ENCODE results near the gene RPTOR.
"Not testable (repeated sequence)": the region's sequence is repeated elsewhere in the genome, so short reads cannot be mapped to it uniquely, and the experiment has no call there.

RPTOR gene

DNA sequence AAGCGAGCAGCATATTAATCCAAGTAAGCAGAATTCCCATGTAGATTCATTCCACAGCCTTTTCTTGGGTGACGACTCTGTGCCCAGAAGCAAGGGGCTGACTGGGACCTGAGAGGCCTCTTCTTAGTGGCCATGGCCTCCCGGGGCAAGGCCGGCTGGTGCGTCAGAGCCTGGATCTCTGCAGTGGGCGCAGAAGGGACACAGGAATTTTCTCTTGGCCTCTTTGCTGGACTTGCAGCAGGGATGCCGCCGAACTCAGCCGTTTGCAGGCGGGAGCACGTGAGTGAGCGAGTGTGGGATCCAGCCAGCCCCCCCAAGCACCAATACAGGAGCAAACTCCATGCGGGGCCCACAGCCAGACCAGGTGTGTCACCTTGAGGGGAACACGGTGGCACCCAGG, 151.8 kb downstream of the RPTOR start:
- no peak for TF ChIP-seq GATA1 (IDR thresholded peaks at IDR 0.05; ENCODE audit: low read depth, low read length)
- TF ChIP-seq POLR2A (IDR thresholded peaks at IDR 0.05; ENCODE audit: low read length): no peak
- no peak for DNase-seq

DNA sequence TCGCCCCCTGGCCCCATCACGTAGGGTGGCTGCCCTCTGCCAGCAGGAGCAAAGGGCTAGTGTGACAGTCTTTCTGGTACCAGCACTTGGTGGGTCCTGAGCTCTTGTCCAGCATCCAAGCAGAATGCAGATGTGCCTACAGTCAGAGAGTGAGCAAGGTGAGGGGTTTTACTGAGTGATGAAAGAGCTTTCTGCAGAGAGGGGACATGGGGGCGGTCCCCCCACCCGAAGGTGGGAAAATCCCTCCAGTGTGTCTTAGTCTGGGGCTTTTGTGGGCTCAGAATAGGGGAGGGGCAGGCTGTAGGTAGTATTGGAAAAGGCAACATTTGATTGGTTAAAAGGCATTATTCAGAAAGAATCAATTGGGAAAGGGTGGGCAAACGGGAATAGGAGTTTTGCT, 152.3 kb downstream of the RPTOR start:
- no peak for TF ChIP-seq GATA1 (IDR thresholded peaks at IDR 0.05; ENCODE audit: low read depth, low read length)
- TF ChIP-seq POLR2A (IDR thresholded peaks at IDR 0.05; ENCODE audit: low read length): no peak

GRCh38 chr17:80698297-80698696, 153.7 kb downstream of the RPTOR start:
- TF ChIP-seq GATA1 (IDR thresholded peaks at IDR 0.05; ENCODE audit: low read depth, low read length): no peak
- no peak for TF ChIP-seq POLR2A (IDR thresholded peaks at IDR 0.05; ENCODE audit: low read length)
- no peak for DNase-seq

More for the DNA sequence above, 152.3 kb downstream of the RPTOR start:
- no peak for DNase-seq

GRCh38 chr17:80699205-80699604, 154.6 kb downstream of the RPTOR start:
- not testable (repeated sequence) for DNase-seq

- TF ChIP-seq POLR2A (IDR thresholded peaks at IDR 0.05; ENCODE audit: low read length) (no peak), GATA1 (IDR thresholded peaks at IDR 0.05; ENCODE audit: low read depth, low read length) (no peak)
- DNase-seq: no peak
Measured at GRCh38 chr17:80701730-80702129, 157.1 kb downstream of the RPTOR start.

DNA sequence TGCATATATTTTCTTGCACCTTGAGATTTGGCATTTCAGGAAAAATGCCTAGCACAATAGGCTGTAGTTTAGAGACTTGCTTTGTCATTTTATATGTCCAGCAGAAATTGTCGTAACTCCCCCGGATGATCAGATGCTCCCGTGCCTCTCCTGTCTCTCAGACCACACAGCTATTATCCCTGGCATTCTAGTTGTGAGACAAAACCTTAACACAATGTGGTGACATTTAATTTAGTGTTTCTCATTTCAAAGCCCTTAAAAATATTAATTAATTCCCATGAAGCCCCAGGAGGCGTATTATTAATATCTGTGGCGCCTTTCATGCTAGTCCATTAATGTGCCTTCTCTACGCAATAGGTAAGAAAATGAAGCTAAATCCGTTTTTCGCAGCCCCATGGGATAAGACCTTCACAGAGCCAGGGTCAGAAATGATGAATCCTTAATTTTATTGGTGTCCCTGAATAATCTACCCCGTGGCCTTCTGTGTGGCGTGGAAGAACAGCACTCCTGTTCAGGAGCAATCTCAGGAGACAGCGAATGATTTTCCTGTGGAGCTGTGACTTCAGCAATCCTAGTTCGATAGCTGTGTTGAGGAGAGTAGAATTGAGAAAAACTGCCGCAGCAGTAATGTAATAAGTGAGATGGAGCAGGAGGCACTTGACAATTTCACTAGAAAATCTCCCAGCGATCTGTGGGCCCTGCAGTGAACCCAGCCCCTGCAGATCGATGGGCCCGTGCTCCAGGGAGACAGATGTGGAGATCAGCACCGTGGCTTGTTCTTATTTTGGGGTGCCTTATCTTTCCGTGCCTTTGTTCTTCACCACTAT, 157.9 kb downstream of the RPTOR start:
- TF ChIP-seq POLR2A (IDR thresholded peaks at IDR 0.05; ENCODE audit: low read length): no peak
- no peak for TF ChIP-seq GATA1 (IDR thresholded peaks at IDR 0.05; ENCODE audit: low read depth, low read length)
- no peak for DNase-seq

DNA sequence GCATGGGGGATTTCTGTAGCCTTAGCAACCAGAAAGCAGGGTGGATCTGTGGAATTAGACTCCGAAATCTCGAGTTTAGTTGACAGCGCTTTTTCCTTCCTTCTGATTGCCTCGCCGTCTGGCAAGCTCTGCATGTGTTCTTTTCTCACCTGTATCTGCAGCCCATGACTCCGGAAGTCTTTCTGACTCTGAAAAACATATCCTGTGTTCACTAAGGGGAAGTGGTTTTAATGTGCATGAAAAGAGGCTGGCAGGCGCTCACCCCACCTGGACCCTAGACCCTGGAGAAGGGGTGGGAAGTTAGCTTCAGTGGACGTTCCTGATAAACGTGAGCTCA, 158.5 kb downstream of the RPTOR start:
- TF ChIP-seq GATA1 (IDR thresholded peaks at IDR 0.05; ENCODE audit: low read depth, low read length): no peak
- no peak for TF ChIP-seq POLR2A (IDR thresholded peaks at IDR 0.05; ENCODE audit: low read length)
- no peak for DNase-seq

DNA sequence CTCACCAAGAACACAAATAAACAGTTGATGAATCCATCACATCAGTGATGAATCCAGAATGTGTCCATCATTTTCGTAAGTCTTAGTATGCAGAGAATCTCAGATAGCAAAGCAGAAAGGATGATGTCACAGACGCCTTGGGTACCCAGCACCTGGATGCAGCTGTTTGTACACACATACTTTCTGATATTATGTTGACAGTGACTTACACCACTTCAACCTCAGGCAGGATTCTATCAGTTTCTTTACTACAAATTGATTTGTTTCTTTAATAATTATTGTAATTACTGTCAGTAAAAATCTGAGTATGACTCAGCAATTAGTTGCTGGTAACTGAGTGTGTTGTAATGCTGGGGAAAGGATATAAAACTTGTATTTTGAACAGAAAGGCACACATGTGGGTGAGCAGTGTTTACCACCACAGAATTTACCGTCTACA, 159.8 kb downstream of the RPTOR start:
- no peak for TF ChIP-seq POLR2A (IDR thresholded peaks at IDR 0.05; ENCODE audit: low read length)
- no peak for TF ChIP-seq GATA1 (IDR thresholded peaks at IDR 0.05; ENCODE audit: low read depth, low read length)
- DNase-seq: peak in 1 of 2 experiments; percentile 12

DNA sequence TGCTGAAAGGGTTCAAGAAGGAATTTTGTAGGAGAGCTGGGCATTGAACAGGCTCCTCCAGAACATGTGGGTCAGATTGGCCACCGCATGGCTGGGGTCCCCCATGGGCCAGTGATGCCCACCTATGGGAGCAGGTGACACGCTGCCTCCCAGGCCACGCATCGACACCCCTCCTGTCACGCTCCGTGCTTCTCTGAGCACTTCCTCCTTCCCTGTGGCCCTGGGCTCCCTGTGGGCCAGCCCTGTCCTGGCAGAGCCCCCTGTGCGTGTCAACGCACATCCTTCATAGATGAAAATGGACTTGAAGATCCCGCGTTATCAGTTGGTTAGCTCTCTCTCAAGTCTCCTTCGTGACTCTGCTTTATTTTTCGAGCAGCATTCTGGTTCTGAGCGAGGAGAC, 160.3 kb downstream of the RPTOR start:
- TF ChIP-seq GATA1 (IDR thresholded peaks at IDR 0.05; ENCODE audit: low read depth, low read length) (no peak), POLR2A (IDR thresholded peaks at IDR 0.05; ENCODE audit: low read length) (no peak)

GRCh38 chr17:80705988-80706387, 161.3 kb downstream of the RPTOR start:
- DNase-seq: no peak
- TF ChIP-seq GATA1 (IDR thresholded peaks at IDR 0.05; ENCODE audit: low read depth, low read length) (no peak), POLR2A (IDR thresholded peaks at IDR 0.05; ENCODE audit: low read length) (no peak)

More for the DNA sequence above, 160.3 kb downstream of the RPTOR start:
- DNase-seq: no peak

GRCh38 chr17:80706463-80706867, 161.8 kb downstream of the RPTOR start:
- DNase-seq: no peak
- no peak for TF ChIP-seq POLR2A (IDR thresholded peaks at IDR 0.05; ENCODE audit: low read length)
- TF ChIP-seq GATA1 (IDR thresholded peaks at IDR 0.05; ENCODE audit: low read depth, low read length): no peak

DNA sequence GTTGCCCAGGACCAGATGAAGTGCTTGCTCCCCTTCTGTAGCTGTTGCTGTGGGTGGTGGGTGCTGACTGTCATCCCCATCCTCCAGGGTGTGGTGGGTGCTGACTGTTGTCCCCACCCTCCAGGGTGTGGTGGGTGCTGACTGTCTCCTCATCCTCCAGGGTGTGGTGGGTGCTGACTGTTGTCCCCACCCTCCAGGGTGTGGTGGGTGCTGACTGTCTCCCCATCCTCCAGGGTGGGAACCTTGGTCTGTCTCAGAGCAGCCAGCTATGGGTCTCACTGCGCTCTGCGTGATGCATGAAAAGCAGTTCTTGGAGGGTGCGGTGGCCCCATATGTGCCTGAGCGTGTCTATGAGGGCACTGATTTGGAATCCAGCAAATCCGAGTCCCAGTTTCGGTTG, 163.8 kb downstream of the RPTOR start:
- no peak for TF ChIP-seq GATA1 (IDR thresholded peaks at IDR 0.05; ENCODE audit: low read depth, low read length)
- TF ChIP-seq POLR2A (IDR thresholded peaks at IDR 0.05; ENCODE audit: low read length): no peak
- peak; percentile 31 to 44 for DNase-seq

DNA sequence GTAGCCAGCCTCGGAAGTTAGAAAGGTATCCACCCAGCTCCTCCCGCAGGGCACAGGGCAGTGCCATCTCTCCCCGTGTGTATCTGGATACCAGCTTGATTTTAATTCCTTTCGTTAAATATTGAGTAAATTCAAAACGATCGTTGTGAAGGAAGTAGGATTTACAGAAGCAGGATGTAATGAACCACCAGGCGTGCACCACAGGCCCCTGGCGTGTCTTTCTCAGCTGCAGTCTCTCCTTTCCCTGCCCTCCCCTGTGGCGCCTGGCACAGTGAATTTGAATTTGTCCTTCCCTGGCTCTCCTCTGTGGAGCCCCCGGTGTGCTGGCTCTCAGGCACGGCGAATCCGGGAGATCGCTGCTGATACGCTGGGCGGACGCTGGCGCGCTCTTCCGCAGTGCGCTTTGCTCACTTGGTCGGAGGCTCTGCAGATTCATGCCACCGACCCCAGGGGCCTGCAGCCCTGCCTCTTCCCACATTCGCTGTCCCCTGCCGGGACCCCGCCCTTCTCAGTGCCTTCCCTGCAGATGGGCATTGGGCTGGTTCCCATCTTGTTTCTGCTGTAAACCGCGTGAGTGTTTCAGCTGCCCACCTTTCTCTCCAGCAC, 164.6 kb downstream of the RPTOR start:
- no peak for DNase-seq
- TF ChIP-seq GATA1 (IDR thresholded peaks at IDR 0.05; ENCODE audit: low read depth, low read length) (no peak), POLR2A (IDR thresholded peaks at IDR 0.05; ENCODE audit: low read length) (no peak)

DNA sequence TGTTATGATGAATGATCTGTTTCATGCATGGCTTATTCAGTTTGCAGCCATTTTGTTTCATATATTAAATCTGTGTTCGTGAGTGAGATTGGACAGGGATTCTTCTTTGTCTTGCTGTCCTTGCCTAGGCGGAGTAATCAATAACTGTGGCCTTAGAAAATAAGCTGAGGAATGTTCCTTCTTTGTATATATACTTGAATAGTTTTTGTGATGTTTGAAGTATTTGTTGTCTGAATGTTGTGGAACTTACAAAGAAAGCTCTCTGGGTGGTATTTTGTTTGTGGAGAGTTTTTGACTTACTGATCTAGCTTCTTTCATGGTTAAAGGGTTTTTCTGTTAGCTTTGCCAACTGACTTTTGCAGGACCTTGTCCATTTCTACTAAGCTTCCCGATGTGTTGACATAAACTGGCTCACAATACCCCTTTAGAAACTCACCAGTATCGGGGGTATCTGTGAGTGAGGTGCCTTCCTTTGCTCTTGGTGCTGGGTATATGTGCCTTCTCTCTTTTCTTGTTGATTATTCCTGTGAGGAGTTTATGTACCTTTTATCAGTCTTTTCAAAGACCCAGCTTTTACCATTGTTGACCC, 166.2 kb downstream of the RPTOR start:
- TF ChIP-seq POLR2A (IDR thresholded peaks at IDR 0.05; ENCODE audit: low read length) (no peak), GATA1 (IDR thresholded peaks at IDR 0.05; ENCODE audit: low read depth, low read length) (no peak)
- DNase-seq: no peak

- TF ChIP-seq POLR2A (IDR thresholded peaks at IDR 0.05; ENCODE audit: low read length) (no peak), GATA1 (IDR thresholded peaks at IDR 0.05; ENCODE audit: low read depth, low read length) (no peak)
- DNase-seq: no peak
Measured at GRCh38 chr17:80712089-80712488, 167.5 kb downstream of the RPTOR start.

Data from erythroblast (primary cell).